HepG2 (cell line): ENCODE results near the gene MYCBPAP. TPM values are rescaled to one million over a fixed set of nuclear protein-coding genes. Genes with fewer than 3 reads are reported as not detected.

Source experiments
- ETV5 ChIP-seq: IDR thresholded peaks from 2 replicates; pipeline ENCODE4 v1.6.1; 2018; ENCODE audit warnings: missing biosample characterization, missing genetic modification reagents, inconsistent platforms, borderline replicate concordance
- IKZF1 ChIP-seq: fragments of 450-650 bp; IDR thresholded peaks from 2 replicates; pipeline ENCODE4 v1.7.1; 2016
- IRX3 ChIP-seq: sonication (generic); formaldehyde crosslinking; IDR thresholded peaks from 2 replicates; pipeline ENCODE4 v1.8.1; 2023; ENCODE audit warnings: mild to moderate bottlenecking, low read depth, missing genetic modification reagents, borderline replicate concordance
- JUNB ChIP-seq: sonication (generic); formaldehyde crosslinking; IDR thresholded peaks from 2 replicates; pipeline ENCODE4 v1.8.0; 2022; ENCODE audit warnings: missing genetic modification reagents, mild to moderate bottlenecking, borderline replicate concordance
- MEIS1 ChIP-seq: sonication (generic); formaldehyde crosslinking; IDR thresholded peaks from 2 replicates; pipeline ENCODE4 v1.9.0; 2021; ENCODE audit warnings: mild to moderate bottlenecking, missing genetic modification reagents, moderate library complexity, borderline replicate concordance
- MYC ChIP-seq: sonication (generic); formaldehyde crosslinking; IDR thresholded peaks from 2 replicates; pipeline ENCODE4 v1.9.0; 2021; ENCODE audit warnings: missing genetic modification reagents, borderline replicate concordance
- PAWR ChIP-seq: sonication (generic); formaldehyde crosslinking; IDR thresholded peaks from 2 replicates; pipeline ENCODE4 v1.4.0; 2020; ENCODE audit warnings: missing genetic modification reagents, mild to moderate bottlenecking, borderline replicate concordance
- PHF21A ChIP-seq: sonication (generic); formaldehyde crosslinking; IDR thresholded peaks from 2 replicates; pipeline ENCODE4 v1.5.0; 2020; ENCODE audit warnings: mild to moderate bottlenecking, missing genetic modification reagents
- POLR2A ChIP-seq, 2 experiments: IDR thresholded peaks; 2 replicates each; pipeline ENCODE4 v1.6.1; 2011; ENCODE audit warnings: low read depth in 2 of 2, low read length in 2 of 2, mild to moderate bottlenecking in 1 of 2, moderate library complexity in 1 of 2; ENCODE audit not compliant: insufficient read depth in 1 of 2
- RXRB ChIP-seq: IDR thresholded peaks from 2 replicates; pipeline ENCODE4 v1.6.1; 2016; ENCODE audit warnings: borderline replicate concordance, missing genetic modification reagents, missing compliant biosample characterization
- TEAD2 ChIP-seq: sonication (generic); formaldehyde crosslinking; IDR thresholded peaks from 2 replicates; pipeline ENCODE4 v1.9.0; 2021; ENCODE audit warnings: missing genetic modification reagents
- WIZ ChIP-seq: sonication (generic); formaldehyde crosslinking; IDR thresholded peaks from 2 replicates; pipeline ENCODE4 v1.5.1; 2020; ENCODE audit warnings: mild to moderate bottlenecking, missing genetic modification reagents
- ZNF121 ChIP-seq: sonication (generic); formaldehyde crosslinking; IDR thresholded peaks from 2 replicates; pipeline ENCODE4 v1.5.0; 2020; ENCODE audit warnings: mild to moderate bottlenecking, missing genetic modification reagents
- ZNF530 ChIP-seq: sonication (generic); formaldehyde crosslinking; IDR thresholded peaks from 2 replicates; pipeline ENCODE4 v1.5.0; 2020; ENCODE audit warnings: low read depth, mild to moderate bottlenecking, missing genetic modification reagents
- ZNF589 ChIP-seq: sonication (generic); formaldehyde crosslinking; conservative IDR thresholded peaks from 2 replicates; pipeline ENCODE4 v1.8.0; 2022; ENCODE audit warnings: mild to moderate bottlenecking, moderate library complexity, missing genetic modification reagents
- ZNF629 ChIP-seq: sonication (generic); formaldehyde crosslinking; conservative IDR thresholded peaks from 2 replicates; pipeline ENCODE4 v1.5.0; 2020; ENCODE audit warnings: missing genetic modification reagents
- polyA plus RNA-seq, 8 experiments: library from polyadenylated mRNA; depleted of rRNA in 3 of 8; stranded (reverse) in 7 of 8; unstranded in 1 of 8; fragments of >200 nt; fragmentation: Illumina TruSeq in 4 of 8; extraction: Trizol in 4 of 8; gene quantifications; 2 replicates each; pipeline versions ENCODE4 v1.2.1 to v1.2.3, GENCODE V29; 2011 to 2016; ENCODE audit warnings: low read depth in 4 of 8, missing spikeins in 1 of 8, mixed read lengths in 1 of 8; ENCODE audit not compliant: insufficient read depth in 1 of 8
- total RNA-seq, 5 experiments: library from RNA; depleted of rRNA; stranded (reverse); fragments of >200 nt; fragmentation: Illumina TruSeq; extraction: Trizol; gene quantifications; 2 replicates each; pipeline ENCODE4 v1.2.3, GENCODE V29; 2016; ENCODE audit warnings: low read depth in 1 of 5
- TF ChIP-seq, protein P1 (sequence below): sonication (generic); formaldehyde crosslinking; conservative IDR thresholded peaks from 2 replicates; pipeline ENCODE4 v1.4.0; 2020; ENCODE audit warnings: missing genetic modification reagents
- TF ChIP-seq, protein P2 (sequence below): sonication (generic); formaldehyde crosslinking; IDR thresholded peaks from 2 replicates; pipeline ENCODE4 v1.8.0; 2022; ENCODE audit warnings: mild to moderate bottlenecking, missing genetic modification reagents, moderate library complexity
- TF ChIP-seq, protein P3 (sequence below): sonication (generic); formaldehyde crosslinking; IDR thresholded peaks from 2 replicates; pipeline ENCODE4 v1.4.0; 2020; ENCODE audit warnings: mild to moderate bottlenecking, missing genetic modification reagents
- TF ChIP-seq, protein P4 (sequence below): sonication (generic); formaldehyde crosslinking; IDR thresholded peaks from 2 replicates; pipeline ENCODE4 v1.5.0; 2020; ENCODE audit warnings: missing genetic modification reagents
- TF ChIP-seq, protein P5 (sequence below): sonication (generic); formaldehyde crosslinking; IDR thresholded peaks from 2 replicates; pipeline ENCODE4 v1.5.0; 2020; ENCODE audit warnings: mild to moderate bottlenecking, missing genetic modification reagents, borderline replicate concordance
- TF ChIP-seq, protein P6 (sequence below): sonication (generic); formaldehyde crosslinking; IDR thresholded peaks from 2 replicates; pipeline ENCODE4 v1.4.0; 2020; ENCODE audit warnings: missing genetic modification reagents

The MYCBPAP gene
- total and polyA plus RNA-seq, 2 of the 13 experiments (the other 11 are each of a cell fraction or from before 2014, with no cell fraction given) = 0.22 to 0.24 TPM

DNA sequence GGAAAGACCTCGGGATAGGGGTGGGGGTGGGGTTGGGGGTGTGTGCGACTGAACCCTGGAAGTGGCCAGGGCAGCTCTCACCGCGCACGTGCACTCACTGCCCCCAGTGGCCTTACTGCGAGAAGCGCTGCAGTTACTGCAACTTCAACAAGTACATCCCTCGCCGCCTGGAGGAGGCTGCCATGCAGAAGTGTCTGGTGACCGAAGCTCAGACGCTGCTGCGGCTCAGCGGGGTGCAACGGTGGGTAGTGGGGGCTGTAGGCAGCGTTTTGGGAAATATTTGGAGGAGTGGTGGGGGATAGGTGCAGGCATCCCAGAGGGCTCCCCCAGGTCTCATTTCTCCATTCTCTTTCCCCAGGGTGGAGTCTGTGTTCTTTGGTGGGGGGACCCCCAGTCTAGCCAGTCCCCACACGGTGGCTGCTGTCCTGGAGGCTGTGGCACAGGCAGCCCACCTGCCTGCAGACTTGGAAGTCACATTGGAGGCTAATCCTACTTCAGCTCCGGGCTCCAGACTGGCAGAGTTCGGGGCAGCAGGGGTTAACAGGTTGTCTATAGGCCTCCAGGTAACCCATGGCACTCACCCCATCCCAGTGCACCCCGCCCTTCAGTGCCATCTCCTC is 28.6 kb upstream of the MYCBPAP start (continued):
- TF ChIP-seq, protein P1, sequence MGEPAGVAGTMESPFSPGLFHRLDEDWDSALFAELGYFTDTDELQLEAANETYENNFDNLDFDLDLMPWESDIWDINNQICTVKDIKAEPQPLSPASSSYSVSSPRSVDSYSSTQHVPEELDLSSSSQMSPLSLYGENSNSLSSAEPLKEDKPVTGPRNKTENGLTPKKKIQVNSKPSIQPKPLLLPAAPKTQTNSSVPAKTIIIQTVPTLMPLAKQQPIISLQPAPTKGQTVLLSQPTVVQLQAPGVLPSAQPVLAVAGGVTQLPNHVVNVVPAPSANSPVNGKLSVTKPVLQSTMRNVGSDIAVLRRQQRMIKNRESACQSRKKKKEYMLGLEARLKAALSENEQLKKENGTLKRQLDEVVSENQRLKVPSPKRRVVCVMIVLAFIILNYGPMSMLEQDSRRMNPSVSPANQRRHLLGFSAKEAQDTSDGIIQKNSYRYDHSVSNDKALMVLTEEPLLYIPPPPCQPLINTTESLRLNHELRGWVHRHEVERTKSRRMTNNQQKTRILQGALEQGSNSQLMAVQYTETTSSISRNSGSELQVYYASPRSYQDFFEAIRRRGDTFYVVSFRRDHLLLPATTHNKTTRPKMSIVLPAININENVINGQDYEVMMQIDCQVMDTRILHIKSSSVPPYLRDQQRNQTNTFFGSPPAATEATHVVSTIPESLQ = no peak
- TF ChIP-seq, protein P2, sequence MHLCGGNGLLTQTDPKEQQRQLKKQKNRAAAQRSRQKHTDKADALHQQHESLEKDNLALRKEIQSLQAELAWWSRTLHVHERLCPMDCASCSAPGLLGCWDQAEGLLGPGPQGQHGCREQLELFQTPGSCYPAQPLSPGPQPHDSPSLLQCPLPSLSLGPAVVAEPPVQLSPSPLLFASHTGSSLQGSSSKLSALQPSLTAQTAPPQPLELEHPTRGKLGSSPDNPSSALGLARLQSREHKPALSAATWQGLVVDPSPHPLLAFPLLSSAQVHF (CRISPR knock-in tag) = no peak
- TF ChIP-seq TEAD2 (CRISPR knock-in tag) = no peak
- TF ChIP-seq, protein P3, sequence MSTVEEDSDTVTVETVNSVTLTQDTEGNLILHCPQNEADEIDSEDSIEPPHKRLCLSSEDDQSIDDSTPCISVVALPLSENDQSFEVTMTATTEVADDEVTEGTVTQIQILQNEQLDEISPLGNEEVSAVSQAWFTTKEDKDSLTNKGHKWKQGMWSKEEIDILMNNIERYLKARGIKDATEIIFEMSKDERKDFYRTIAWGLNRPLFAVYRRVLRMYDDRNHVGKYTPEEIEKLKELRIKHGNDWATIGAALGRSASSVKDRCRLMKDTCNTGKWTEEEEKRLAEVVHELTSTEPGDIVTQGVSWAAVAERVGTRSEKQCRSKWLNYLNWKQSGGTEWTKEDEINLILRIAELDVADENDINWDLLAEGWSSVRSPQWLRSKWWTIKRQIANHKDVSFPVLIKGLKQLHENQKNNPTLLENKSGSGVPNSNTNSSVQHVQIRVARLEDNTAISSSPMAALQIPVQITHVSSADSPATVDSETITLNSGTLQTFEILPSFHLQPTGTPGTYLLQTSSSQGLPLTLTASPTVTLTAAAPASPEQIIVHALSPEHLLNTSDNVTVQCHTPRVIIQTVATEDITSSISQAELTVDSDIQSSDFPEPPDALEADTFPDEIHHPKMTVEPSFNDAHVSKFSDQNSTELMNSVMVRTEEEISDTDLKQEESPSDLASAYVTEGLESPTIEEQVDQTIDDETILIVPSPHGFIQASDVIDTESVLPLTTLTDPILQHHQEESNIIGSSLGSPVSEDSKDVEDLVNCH (CRISPR knock-in tag) = no peak
- TF ChIP-seq POLR2A (IDR thresholded peaks at IDR 0.05; ENCODE audit: insufficient read depth in 1 of 2, low read depth in 2 of 2, low read length in 2 of 2) = no peak
- TF ChIP-seq ZNF121 (CRISPR knock-in tag) = no peak
- TF ChIP-seq, protein P4, sequence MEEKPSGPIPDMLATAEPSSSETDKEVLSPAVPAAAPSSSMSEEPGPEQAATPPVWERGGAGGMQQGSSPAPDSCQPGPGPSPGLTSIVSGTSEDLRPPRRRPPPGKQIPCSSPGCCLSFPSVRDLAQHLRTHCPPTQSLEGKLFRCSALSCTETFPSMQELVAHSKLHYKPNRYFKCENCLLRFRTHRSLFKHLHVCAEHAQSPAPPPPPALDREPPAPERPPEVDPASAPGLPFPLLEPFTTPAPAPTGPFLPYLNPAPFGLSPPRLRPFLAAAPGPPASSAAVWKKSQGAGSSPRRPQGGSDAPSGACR (CRISPR knock-in tag) = no peak
- no peak for TF ChIP-seq ZNF589 (CRISPR knock-in tag)
- TF ChIP-seq IKZF1 = no peak
- TF ChIP-seq ZNF530 (CRISPR knock-in tag) = no peak
- no peak for TF ChIP-seq IRX3 (CRISPR knock-in tag)
- TF ChIP-seq PAWR (CRISPR knock-in tag) = no peak
- no peak for TF ChIP-seq WIZ (CRISPR knock-in tag)
- no peak for TF ChIP-seq JUNB
- TF ChIP-seq ETV5 (CRISPR knock-in tag) = peak; percentile 39; the same call in 1 of the 2 replicates
- no peak for TF ChIP-seq MEIS1 (CRISPR knock-in tag)
- no peak for TF ChIP-seq RXRB (CRISPR knock-in tag)
- TF ChIP-seq MYC (CRISPR knock-in tag) = peak; percentile 55; the same call in 1 of the 2 replicates
- no peak for TF ChIP-seq ZNF629 (CRISPR knock-in tag)
- TF ChIP-seq PHF21A (CRISPR knock-in tag) = no peak
- TF ChIP-seq, protein P5, sequence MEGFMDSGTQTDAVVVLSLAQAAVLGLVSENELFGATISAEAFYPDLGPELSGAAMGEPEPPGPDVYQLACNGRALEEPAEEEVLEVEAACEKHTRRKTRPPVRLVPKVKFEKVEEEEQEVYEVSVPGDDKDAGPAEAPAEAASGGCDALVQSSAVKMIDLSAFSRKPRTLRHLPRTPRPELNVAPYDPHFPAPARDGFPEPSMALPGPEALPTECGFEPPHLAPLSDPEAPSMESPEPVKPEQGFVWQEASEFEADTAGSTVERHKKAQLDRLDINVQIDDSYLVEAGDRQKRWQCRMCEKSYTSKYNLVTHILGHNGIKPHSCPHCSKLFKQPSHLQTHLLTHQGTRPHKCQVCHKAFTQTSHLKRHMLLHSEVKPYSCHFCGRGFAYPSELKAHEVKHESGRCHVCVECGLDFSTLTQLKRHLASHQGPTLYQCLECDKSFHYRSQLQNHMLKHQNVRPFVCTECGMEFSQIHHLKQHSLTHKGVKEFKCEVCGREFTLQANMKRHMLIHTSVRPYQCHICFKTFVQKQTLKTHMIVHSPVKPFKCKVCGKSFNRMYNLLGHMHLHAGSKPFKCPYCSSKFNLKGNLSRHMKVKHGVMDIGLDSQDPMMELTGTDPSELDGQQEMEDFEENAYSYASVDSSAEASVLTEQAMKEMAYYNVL (CRISPR knock-in tag) = no peak
- TF ChIP-seq, protein P6, sequence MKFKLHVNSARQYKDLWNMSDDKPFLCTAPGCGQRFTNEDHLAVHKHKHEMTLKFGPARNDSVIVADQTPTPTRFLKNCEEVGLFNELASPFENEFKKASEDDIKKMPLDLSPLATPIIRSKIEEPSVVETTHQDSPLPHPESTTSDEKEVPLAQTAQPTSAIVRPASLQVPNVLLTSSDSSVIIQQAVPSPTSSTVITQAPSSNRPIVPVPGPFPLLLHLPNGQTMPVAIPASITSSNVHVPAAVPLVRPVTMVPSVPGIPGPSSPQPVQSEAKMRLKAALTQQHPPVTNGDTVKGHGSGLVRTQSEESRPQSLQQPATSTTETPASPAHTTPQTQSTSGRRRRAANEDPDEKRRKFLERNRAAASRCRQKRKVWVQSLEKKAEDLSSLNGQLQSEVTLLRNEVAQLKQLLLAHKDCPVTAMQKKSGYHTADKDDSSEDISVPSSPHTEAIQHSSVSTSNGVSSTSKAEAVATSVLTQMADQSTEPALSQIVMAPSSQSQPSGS (CRISPR knock-in tag) = no peak
